ENCODE results near the gene GMPPA.

Gene GMPPA

GRCh38 chr2:219490186-219490585, 8.5 kb upstream of the GMPPA start:
- H3K36me3 ChIP-seq, result no peaks in the 10 kb centered on the region
- no peak overlapping the region for H3K4me3 ChIP-seq (ENCODE audit: low read depth in 1 of 2, low read length in 1 of 2)
- no peaks in the 10 kb centered on the region for H3K9me3 ChIP-seq
- H3K4me1 ChIP-seq (ENCODE audit: control insufficient read depth in 1 of 2, insufficient read depth in 1 of 2, low read depth in 1 of 2, low read length in 1 of 2), result no peaks in the 10 kb centered on the region
- TF ChIP-seq CTCF (IDR thresholded peaks at IDR 0.05), result no peak
- peaks cover 100% of the 10 kb centered on the region for H3K27me3 ChIP-seq
- no peak overlapping the region for H3K27ac ChIP-seq

GRCh38 chr2:219490600-219491130, 8.0 kb upstream of the GMPPA start:
- H3K27me3 ChIP-seq, result peaks cover 100% of the 10 kb centered on the region
- no peak overlapping the region for H3K4me3 ChIP-seq (ENCODE audit: low read depth in 1 of 2, low read length in 1 of 2)
- no peaks in the 10 kb centered on the region for H3K36me3 ChIP-seq
- no peak for TF ChIP-seq CTCF (IDR thresholded peaks at IDR 0.05)
- H3K27ac ChIP-seq, result no peak overlapping the region
- no peaks in the 10 kb centered on the region for H3K9me3 ChIP-seq
- H3K4me1 ChIP-seq (ENCODE audit: control insufficient read depth in 1 of 2, insufficient read depth in 1 of 2, low read depth in 1 of 2, low read length in 1 of 2), result no peaks in the 10 kb centered on the region

GRCh38 chr2:219491278-219491963, 7.3 kb upstream of the GMPPA start:
- TF ChIP-seq CTCF (IDR thresholded peaks at IDR 0.05), result no peak
- Histone ChIP-seq H3K9me3 (no peaks in the 10 kb centered on the region), H3K27ac (no peak overlapping the region), H3K4me1 (ENCODE audit: control insufficient read depth in 1 of 2, insufficient read depth in 1 of 2, low read depth in 1 of 2, low read length in 1 of 2) (peaks cover 0 to under 1% of the 10 kb centered on the region in 2 experiments), H3K27me3 (peaks cover 100% of the 10 kb centered on the region), H3K36me3 (no peaks in the 10 kb centered on the region), H3K4me3 (ENCODE audit: low read depth in 1 of 2, low read length in 1 of 2) (no peak overlapping the region)

GRCh38 chr2:219492575-219492974, 6.1 kb upstream of the GMPPA start:
- Histone ChIP-seq H3K27me3 (peaks cover 100% of the 10 kb centered on the region), H3K4me3 (ENCODE audit: low read depth in 1 of 2, low read length in 1 of 2) (no peak overlapping the region), H3K9me3 (no peaks in the 10 kb centered on the region), H3K36me3 (no peaks in the 10 kb centered on the region), H3K4me1 (ENCODE audit: control insufficient read depth in 1 of 2, insufficient read depth in 1 of 2, low read depth in 1 of 2, low read length in 1 of 2) (peaks cover 11 to 12% of the 10 kb centered on the region in 2 experiments), H3K27ac (no peak overlapping the region)
- no peak for TF ChIP-seq CTCF (IDR thresholded peaks at IDR 0.05)

- Histone ChIP-seq H3K4me3 (ENCODE audit: low read depth in 1 of 2, low read length in 1 of 2) (no peak overlapping the region), H3K27ac (no peak overlapping the region), H3K9me3 (no peaks in the 10 kb centered on the region), H3K27me3 (peaks cover 97% of the 10 kb centered on the region), H3K4me1 (ENCODE audit: control insufficient read depth in 1 of 2, insufficient read depth in 1 of 2, low read depth in 1 of 2, low read length in 1 of 2) (peaks cover 16 to 17% of the 10 kb centered on the region in 2 experiments), H3K36me3 (no peaks in the 10 kb centered on the region)
- no peak for TF ChIP-seq CTCF (IDR thresholded peaks at IDR 0.05)
These were observed 5.6 kb upstream of the GMPPA start for GRCh38 chr2:219493086-219493485.

All from neutrophil (primary cell).